Measurements from ENCODE around the gene B4GALT2. TPM values are rescaled to one million over a fixed set of nuclear protein-coding genes. Genes with fewer than 3 reads are reported as not detected.

Gene B4GALT2
- total and polyA plus RNA-seq, 9 of the 15 experiments (the other 6 are each of a cell fraction or from before 2014, with no cell fraction given): 1.3 to 86.8 (median 43.8) TPM

DNA sequence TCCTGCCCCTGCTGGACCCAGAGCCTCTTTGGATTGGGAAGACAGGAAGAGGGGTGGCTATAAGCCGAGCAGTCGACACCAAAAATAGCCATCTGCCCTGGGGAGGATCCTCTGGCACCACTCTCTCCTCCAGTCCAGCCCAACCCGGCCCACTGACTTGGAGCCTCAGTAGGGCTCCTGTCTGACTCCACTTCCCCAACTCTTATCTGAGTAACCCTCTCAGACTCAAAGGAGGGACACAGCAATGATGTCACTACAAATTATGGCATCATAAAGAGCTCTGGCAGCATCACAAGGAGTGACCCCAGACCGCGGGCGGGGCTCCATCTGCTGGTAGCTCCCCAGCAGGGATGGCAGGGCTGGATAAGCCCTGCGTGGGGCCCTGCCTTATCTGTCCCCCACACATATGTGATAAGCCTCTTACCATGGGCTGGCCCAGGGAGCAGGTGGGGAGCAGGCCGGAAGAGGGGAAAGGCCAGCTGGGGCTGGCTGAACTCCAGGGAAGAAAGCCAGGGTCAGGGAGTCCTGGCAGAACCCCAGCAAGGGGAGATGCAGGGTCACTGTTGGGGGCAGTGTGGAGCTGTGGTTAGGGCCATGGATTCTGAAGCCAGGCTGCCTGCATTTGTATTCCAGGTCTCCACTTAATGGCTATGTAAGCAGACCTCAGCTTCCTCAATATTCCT is 56.9 kb downstream of the B4GALT2 start (continued):
- no peak for TF ChIP-seq ZNF780A (CRISPR knock-in tag; IDR thresholded peaks at IDR 0.05)
- TF ChIP-seq, protein P1, sequence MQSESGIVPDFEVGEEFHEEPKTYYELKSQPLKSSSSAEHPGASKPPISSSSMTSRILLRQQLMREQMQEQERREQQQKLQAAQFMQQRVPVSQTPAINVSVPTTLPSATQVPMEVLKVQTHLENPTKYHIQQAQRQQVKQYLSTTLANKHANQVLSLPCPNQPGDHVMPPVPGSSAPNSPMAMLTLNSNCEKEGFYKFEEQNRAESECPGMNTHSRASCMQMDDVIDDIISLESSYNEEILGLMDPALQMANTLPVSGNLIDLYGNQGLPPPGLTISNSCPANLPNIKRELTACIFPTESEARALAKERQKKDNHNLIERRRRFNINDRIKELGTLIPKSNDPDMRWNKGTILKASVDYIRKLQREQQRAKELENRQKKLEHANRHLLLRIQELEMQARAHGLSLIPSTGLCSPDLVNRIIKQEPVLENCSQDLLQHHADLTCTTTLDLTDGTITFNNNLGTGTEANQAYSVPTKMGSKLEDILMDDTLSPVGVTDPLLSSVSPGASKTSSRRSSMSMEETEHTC (IDR thresholded peaks at IDR 0.05): peak; percentile 84
- no peak for TF ChIP-seq HNRNPL (IDR thresholded peaks at IDR 0.05; ENCODE audit: low read depth, low read length)
- TF ChIP-seq RBM25 (IDR thresholded peaks at IDR 0.05; ENCODE audit: low read depth, low read length, severe bottlenecking): no peak
- TF ChIP-seq ZNF785 (CRISPR knock-in tag; IDR thresholded peaks at IDR 0.05): peak; percentile 69; the same call in 1 of the 2 replicates
- TF ChIP-seq, protein P2, sequence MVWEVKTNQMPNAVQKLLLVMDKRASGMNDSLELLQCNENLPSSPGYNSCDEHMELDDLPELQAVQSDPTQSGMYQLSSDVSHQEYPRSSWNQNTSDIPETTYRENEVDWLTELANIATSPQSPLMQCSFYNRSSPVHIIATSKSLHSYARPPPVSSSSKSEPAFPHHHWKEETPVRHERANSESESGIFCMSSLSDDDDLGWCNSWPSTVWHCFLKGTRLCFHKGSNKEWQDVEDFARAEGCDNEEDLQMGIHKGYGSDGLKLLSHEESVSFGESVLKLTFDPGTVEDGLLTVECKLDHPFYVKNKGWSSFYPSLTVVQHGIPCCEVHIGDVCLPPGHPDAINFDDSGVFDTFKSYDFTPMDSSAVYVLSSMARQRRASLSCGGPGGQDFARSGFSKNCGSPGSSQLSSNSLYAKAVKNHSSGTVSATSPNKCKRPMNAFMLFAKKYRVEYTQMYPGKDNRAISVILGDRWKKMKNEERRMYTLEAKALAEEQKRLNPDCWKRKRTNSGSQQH (CRISPR knock-in tag; IDR thresholded peaks at IDR 0.05): peak; percentile 97
- TF ChIP-seq, protein P3, sequence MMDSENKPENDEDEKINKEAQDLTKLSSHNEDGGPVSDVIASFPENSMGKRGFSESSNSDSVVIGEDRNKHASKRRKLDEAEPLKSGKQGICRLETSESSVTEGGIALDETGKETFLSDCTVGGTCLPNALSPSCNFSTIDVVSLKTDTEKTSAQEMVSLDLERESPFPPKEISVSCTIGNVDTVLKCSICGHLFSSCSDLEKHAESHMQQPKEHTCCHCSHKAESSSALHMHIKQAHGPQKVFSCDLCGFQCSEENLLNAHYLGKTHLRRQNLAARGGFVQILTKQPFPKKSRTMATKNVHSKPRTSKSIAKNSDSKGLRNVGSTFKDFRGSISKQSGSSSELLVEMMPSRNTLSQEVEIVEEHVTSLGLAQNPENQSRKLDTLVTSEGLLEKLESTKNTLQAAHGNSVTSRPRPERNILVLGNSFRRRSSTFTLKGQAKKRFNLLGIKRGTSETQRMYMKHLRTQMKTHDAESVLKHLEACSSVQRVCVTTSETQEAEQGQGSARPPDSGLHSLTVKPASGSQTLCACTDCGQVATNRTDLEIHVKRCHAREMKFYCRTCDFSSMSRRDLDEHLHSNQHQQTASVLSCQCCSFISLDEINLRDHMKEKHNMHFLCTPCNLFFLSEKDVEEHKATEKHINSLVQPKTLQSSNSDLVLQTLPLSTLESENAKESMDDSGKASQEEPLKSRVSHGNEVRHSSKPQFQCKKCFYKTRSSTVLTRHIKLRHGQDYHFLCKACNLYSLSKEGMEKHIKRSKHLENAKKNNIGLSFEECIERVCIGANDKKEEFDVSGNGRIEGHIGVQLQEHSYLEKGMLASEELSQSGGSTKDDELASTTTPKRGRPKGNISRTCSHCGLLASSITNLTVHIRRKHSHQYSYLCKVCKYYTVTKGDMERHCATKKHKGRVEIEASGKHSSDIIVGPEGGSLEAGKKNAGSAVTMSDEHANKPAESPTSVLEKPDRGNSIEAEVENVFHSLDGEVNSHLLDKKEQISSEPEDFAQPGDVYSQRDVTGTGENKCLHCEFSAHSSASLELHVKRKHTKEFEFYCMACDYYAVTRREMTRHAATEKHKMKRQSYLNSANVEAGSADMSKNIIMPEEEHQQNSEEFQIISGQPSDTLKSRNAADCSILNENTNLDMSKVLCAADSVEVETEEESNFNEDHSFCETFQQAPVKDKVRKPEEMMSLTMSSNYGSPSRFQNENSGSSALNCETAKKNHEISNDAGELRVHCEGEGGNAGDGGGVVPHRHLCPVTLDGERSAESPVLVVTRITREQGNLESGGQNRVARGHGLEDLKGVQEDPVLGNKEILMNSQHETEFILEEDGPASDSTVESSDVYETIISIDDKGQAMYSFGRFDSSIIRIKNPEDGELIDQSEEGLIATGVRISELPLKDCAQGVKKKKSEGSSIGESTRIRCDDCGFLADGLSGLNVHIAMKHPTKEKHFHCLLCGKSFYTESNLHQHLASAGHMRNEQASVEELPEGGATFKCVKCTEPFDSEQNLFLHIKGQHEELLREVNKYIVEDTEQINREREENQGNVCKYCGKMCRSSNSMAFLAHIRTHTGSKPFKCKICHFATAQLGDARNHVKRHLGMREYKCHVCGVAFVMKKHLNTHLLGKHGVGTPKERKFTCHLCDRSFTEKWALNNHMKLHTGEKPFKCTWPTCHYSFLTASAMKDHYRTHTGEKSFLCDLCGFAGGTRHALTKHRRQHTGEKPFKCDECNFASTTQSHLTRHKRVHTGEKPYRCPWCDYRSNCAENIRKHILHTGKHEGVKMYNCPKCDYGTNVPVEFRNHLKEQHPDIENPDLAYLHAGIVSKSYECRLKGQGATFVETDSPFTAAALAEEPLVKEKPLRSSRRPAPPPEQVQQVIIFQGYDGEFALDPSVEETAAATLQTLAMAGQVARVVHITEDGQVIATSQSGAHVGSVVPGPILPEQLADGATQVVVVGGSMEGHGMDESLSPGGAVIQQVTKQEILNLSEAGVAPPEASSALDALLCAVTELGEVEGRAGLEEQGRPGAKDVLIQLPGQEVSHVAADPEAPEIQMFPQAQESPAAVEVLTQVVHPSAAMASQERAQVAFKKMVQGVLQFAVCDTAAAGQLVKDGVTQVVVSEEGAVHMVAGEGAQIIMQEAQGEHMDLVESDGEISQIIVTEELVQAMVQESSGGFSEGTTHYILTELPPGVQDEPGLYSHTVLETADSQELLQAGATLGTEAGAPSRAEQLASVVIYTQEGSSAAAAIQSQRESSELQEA (IDR thresholded peaks at IDR 0.05; ENCODE audit: low read depth): no peak
- TF ChIP-seq, protein P4, sequence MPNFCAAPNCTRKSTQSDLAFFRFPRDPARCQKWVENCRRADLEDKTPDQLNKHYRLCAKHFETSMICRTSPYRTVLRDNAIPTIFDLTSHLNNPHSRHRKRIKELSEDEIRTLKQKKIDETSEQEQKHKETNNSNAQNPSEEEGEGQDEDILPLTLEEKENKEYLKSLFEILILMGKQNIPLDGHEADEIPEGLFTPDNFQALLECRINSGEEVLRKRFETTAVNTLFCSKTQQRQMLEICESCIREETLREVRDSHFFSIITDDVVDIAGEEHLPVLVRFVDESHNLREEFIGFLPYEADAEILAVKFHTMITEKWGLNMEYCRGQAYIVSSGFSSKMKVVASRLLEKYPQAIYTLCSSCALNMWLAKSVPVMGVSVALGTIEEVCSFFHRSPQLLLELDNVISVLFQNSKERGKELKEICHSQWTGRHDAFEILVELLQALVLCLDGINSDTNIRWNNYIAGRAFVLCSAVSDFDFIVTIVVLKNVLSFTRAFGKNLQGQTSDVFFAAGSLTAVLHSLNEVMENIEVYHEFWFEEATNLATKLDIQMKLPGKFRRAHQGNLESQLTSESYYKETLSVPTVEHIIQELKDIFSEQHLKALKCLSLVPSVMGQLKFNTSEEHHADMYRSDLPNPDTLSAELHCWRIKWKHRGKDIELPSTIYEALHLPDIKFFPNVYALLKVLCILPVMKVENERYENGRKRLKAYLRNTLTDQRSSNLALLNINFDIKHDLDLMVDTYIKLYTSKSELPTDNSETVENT (CRISPR knock-in tag; IDR thresholded peaks at IDR 0.05): no peak
- peak; percentile 19 to 97; a peak in 2 of 4 replicates for TF ChIP-seq TEAD1 (CRISPR knock-in tag; IDR thresholded peaks at IDR 0.05)
- peak in 1 of 2 experiments; percentile 97; a peak in 3 of 4 replicates for TF ChIP-seq HDAC1 (IDR thresholded peaks at IDR 0.05)
- TF ChIP-seq SRSF3 (IDR thresholded peaks at IDR 0.05; ENCODE audit: insufficient read depth, low read length): no peak
- no peak for TF ChIP-seq MCM7 (IDR thresholded peaks at IDR 0.05)

Data from K562 (cell line).